ENCODE measurements around the gene OPN5. TPM values are rescaled to one million over a fixed set of nuclear protein-coding genes. Genes with fewer than 3 reads are reported as not detected.

The OPN5 gene
- total and polyA plus RNA-seq, 2 donors (not counting 3 experiments of a cell fraction or from before 2014, with no cell fraction given) = not detected

- H2AFZ ChIP-seq (ENCODE audit: low read depth, low read length) = no peak overlapping the region
- no peak for TF ChIP-seq FOS (IDR thresholded peaks at IDR 0.05; ENCODE audit: borderline replicate concordance, insufficient read depth, low read length)
- TF ChIP-seq MYC (IDR thresholded peaks at IDR 0.05; ENCODE audit: low read depth, low read length) = no peak
- TF ChIP-seq EZH2 (IDR thresholded peaks at IDR 0.05; ENCODE audit: borderline replicate concordance, low read depth, low read length, severe bottlenecking) = no peak
- no peak for TF ChIP-seq POLR2A (IDR thresholded peaks at IDR 0.05; ENCODE audit: low read depth, low read length)
- TF ChIP-seq GATA2 (IDR thresholded peaks at IDR 0.05; ENCODE audit: insufficient read depth, insufficient read length, low read depth, low read length) = no peak
- FAIRE-seq = no peak
- H3K9ac ChIP-seq (replicated peaks; ENCODE audit: extremely low read depth, insufficient read depth, low read length) = no peak overlapping the region
- no peaks in the 10 kb centered on the region for H3K79me2 ChIP-seq (ENCODE audit: control insufficient read depth, insufficient read depth, low read length)
- H3K4me1 ChIP-seq (ENCODE audit: control insufficient read depth, extremely low read depth, insufficient read depth, low read length) = no peaks in the 10 kb centered on the region
- H3K9me3 ChIP-seq (replicated peaks; ENCODE audit: control insufficient read depth, insufficient read depth, low read length) = no peaks in the 10 kb centered on the region
- no TSS peak for BruUV-seq (replicated peaks)
- H3K27me3 ChIP-seq (ENCODE audit: control insufficient read depth in 2 of 2, insufficient read depth in 2 of 2, low read length in 2 of 2) = no peaks in the 10 kb centered on the region
- no peaks in the 10 kb centered on the region for H3K9me1 ChIP-seq (replicated peaks; ENCODE audit: control insufficient read depth, extremely low read depth, insufficient read depth, low read length)
- DNase-seq (ENCODE audit: low read depth, low spot score) = no peak
- H4K20me1 ChIP-seq (replicated peaks; ENCODE audit: control insufficient read depth, extremely low read depth, insufficient read depth, low read length) = no peaks in the 10 kb centered on the region
- H3K4me2 ChIP-seq (ENCODE audit: insufficient read depth, low read length) = no peak overlapping the region
- POLR2A ChIA-PET = no interaction called here
- CTCF ChIA-PET = no interaction called here
- dilution Hi-C loops (cut with MboI; ENCODE audit: extremely low pct_ligation_motif_present, low sequenced_read_pairs) (no loop called here), intact Hi-C loops (cut with micrococcal nuclease) (no loop called here)
- H3K27ac ChIP-seq (ENCODE audit: insufficient read depth, low read depth, low read length) = no peak overlapping the region
- no peaks in the 10 kb centered on the region for H3K36me3 ChIP-seq (ENCODE audit: control insufficient read depth in 2 of 2, extremely low read depth in 1 of 2, insufficient read depth in 2 of 2, low read length in 2 of 2)
- H3K4me3 ChIP-seq (replicated peaks in 1 of 3; ENCODE audit: insufficient read depth in 1 of 3, low read depth in 1 of 3, low read length in 3 of 3) = no peak overlapping the region
Measured at GRCh38 chr6:47832386-47833100, 50.7 kb downstream of the OPN5 start.

GRCh38 chr6:47834196-47834595 is 52.4 kb downstream of the OPN5 start:
- intact Hi-C loops (cut with micrococcal nuclease) (no loop called here), dilution Hi-C loops (cut with MboI; ENCODE audit: extremely low pct_ligation_motif_present, low sequenced_read_pairs) (no loop called here)
- H3K79me2 ChIP-seq (ENCODE audit: control insufficient read depth, insufficient read depth, low read length) = no peaks in the 10 kb centered on the region
- no peak overlapping the region for H3K9ac ChIP-seq (replicated peaks; ENCODE audit: extremely low read depth, insufficient read depth, low read length)
- no peaks in the 10 kb centered on the region for H3K9me1 ChIP-seq (replicated peaks; ENCODE audit: control insufficient read depth, extremely low read depth, insufficient read depth, low read length)
- no peaks in the 10 kb centered on the region for H4K20me1 ChIP-seq (replicated peaks; ENCODE audit: control insufficient read depth, extremely low read depth, insufficient read depth, low read length)
- DNase-seq (ENCODE audit: low read depth, low spot score) = no peak
- H3K4me2 ChIP-seq (ENCODE audit: insufficient read depth, low read length) = no peak overlapping the region
- no TSS peak for BruUV-seq (replicated peaks)
- H3K36me3 ChIP-seq (ENCODE audit: control insufficient read depth in 2 of 2, extremely low read depth in 1 of 2, insufficient read depth in 2 of 2, low read length in 2 of 2) = no peaks in the 10 kb centered on the region
- no peak overlapping the region for H3K4me3 ChIP-seq (replicated peaks in 1 of 3; ENCODE audit: insufficient read depth in 1 of 3, low read depth in 1 of 3, low read length in 3 of 3)
- ChIA-PET CTCF (no interaction called here), POLR2A (no interaction called here)
- no peak overlapping the region for H3K27ac ChIP-seq (ENCODE audit: insufficient read depth, low read depth, low read length)
- no peaks in the 10 kb centered on the region for H3K9me3 ChIP-seq (replicated peaks; ENCODE audit: control insufficient read depth, insufficient read depth, low read length)
- H3K4me1 ChIP-seq (ENCODE audit: control insufficient read depth, extremely low read depth, insufficient read depth, low read length) = no peaks in the 10 kb centered on the region
- no peak for FAIRE-seq
- H3K27me3 ChIP-seq (ENCODE audit: control insufficient read depth in 2 of 2, insufficient read depth in 2 of 2, low read length in 2 of 2) = no peaks in the 10 kb centered on the region
- TF ChIP-seq EZH2 (IDR thresholded peaks at IDR 0.05; ENCODE audit: borderline replicate concordance, low read depth, low read length, severe bottlenecking) (no peak), FOS (IDR thresholded peaks at IDR 0.05; ENCODE audit: borderline replicate concordance, insufficient read depth, low read length) (no peak), MYC (IDR thresholded peaks at IDR 0.05; ENCODE audit: low read depth, low read length) (no peak), POLR2AphosphoS5 (IDR thresholded peaks at IDR 0.05; ENCODE audit: insufficient read depth, low read depth, low read length) (no peak), GATA2 (IDR thresholded peaks at IDR 0.05; ENCODE audit: insufficient read depth, insufficient read length, low read depth, low read length) (no peak)
- TF ChIP-seq, protein P1, sequence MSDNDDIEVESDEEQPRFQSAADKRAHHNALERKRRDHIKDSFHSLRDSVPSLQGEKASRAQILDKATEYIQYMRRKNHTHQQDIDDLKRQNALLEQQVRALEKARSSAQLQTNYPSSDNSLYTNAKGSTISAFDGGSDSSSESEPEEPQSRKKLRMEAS (IDR thresholded peaks at IDR 0.05; ENCODE audit: insufficient read depth, insufficient read length) = no peak
- H2AFZ ChIP-seq (ENCODE audit: low read depth, low read length) = no peak overlapping the region

All from endothelial cell of umbilical vein (primary cell).